Lower leg skin (tissue), 3 donors: Measurements from ENCODE around the gene UAP1.

Experiments used
- CTCF ChIP-seq, 3 donors: fragments of 450-650 bp; IDR thresholded peaks; one replicate each; pipeline ENCODE4 v1.5.1; 2016; ENCODE audit warnings: antibody characterized with exemption in 3 of 3, mild to moderate bottlenecking in 3 of 3, moderate library complexity in 2 of 3
- POLR2A ChIP-seq, 2 donors: fragments of 450-650 bp; IDR thresholded peaks; one replicate each; pipeline ENCODE4 v1.6.1; 2016 to 2017; ENCODE audit warnings: antibody characterized with exemption in 2 of 2, mild to moderate bottlenecking in 1 of 2, moderate library complexity in 1 of 2

GRCh38 chr1:162557536-162557935, 4.0 kb upstream of the UAP1 start:
- no peak for TF ChIP-seq CTCF (IDR thresholded peaks at IDR 0.05)
- no peak for TF ChIP-seq POLR2A (IDR thresholded peaks at IDR 0.05)
